Ramos (cell line): Measurements from ENCODE around the gene PCDH20.
"Not testable (repeated sequence)": the region's sequence is repeated elsewhere in the genome, so short reads cannot be mapped to it uniquely, and the experiment has no call there.

Source experiments
- in situ Hi-C: fragments of 300-500 bp; cut with MboI; formaldehyde crosslinking; loops from one replicate; pipeline ENCODE4 v1.14.3; 2022; ENCODE audit warnings: low sequenced_read_pairs; ENCODE audit not compliant: unreplicated experiment

The PCDH20 gene, protein sequence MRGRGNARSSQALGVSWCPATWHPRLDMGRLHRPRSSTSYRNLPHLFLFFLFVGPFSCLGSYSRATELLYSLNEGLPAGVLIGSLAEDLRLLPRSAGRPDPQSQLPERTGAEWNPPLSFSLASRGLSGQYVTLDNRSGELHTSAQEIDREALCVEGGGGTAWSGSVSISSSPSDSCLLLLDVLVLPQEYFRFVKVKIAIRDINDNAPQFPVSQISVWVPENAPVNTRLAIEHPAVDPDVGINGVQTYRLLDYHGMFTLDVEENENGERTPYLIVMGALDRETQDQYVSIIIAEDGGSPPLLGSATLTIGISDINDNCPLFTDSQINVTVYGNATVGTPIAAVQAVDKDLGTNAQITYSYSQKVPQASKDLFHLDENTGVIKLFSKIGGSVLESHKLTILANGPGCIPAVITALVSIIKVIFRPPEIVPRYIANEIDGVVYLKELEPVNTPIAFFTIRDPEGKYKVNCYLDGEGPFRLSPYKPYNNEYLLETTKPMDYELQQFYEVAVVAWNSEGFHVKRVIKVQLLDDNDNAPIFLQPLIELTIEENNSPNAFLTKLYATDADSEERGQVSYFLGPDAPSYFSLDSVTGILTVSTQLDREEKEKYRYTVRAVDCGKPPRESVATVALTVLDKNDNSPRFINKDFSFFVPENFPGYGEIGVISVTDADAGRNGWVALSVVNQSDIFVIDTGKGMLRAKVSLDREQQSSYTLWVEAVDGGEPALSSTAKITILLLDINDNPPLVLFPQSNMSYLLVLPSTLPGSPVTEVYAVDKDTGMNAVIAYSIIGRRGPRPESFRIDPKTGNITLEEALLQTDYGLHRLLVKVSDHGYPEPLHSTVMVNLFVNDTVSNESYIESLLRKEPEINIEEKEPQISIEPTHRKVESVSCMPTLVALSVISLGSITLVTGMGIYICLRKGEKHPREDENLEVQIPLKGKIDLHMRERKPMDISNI

DNA sequence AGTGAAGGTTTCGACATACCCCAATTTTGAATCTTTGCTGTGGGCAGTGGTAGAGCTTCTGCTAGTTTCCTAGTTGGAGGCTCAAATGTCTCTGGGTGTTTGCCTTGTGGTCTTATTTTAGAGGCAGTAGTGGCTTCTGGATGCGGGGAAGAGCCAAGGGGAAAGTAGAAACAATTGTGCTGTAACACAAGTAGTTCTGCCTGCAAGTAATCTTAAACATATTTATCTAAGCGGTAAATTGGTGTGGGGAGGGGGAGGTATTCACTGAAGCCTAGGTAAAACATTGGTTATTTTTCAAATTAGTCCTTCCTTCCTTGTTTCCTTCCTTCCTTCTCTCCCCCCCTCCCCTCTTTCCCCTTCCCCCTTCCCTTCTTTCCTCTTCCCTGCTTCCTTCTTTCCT is at the start of gene PCDH20:
Gene PCDH20, minus strand, starts transcription at position 101 of the 400 bp plus-strand sequence. CDS start 691 bp downstream, outside the sequence.
- in situ Hi-C loops, result no loop called here

DNA sequence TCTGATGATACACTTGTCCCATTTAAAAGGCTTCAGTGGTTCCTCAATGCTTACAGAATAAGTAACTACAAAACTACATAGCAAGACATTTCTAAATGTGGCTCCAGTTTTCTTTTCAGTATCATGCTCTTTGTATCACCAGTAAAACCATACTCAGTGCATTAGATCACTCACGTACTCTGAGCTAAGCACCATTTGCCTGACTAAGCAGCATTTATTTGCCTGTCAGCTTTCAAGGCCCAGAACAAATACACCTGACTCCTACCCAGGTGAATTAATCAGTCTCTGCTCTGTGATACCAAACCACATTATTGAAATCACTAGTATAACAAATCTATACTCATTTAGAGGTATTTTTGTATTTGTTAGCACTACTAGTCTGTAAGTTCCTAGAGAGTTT is 47.4 kb upstream of the PCDH20 start:
- in situ Hi-C loops, result no loop called here

DNA sequence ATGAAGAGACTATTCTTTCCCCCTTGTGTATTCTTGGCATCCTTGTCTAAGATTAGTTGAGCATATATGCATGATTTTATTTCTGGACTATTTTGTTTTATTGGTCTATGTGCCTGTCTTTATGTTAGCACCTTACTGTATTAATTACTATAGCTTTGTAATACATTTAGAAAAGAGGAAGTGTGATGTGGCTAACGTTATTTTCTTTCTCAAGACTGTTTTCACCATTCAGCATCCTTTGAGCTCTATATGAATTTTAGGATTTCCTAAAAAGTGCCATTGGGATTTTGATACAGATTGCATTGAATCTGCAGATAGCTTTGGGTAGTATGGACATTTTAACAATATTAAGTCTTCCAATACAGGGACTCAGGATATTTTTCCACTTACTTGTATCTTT is 37.5 kb upstream of the PCDH20 start:
- in situ Hi-C loops, result no loop called here

DNA sequence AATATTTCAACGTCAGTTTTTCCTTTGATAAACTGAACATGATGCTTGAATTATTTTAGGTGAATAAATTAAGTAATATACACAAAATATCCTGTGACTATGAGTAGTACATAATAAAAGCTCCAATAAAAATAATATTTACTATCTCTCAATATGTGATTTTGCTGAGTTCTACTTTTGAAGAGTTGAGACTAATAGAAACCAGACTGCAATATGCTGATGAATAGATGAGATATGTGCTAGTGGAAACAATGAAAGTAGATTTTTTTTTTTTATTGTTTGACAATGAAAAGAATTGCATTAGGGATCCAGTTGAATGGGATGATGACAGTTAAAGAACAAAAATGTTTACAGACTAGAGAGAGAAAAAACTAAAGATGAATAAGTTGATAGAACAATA is 16.4 kb upstream of the PCDH20 start:
- in situ Hi-C loops, result no loop called here

DNA sequence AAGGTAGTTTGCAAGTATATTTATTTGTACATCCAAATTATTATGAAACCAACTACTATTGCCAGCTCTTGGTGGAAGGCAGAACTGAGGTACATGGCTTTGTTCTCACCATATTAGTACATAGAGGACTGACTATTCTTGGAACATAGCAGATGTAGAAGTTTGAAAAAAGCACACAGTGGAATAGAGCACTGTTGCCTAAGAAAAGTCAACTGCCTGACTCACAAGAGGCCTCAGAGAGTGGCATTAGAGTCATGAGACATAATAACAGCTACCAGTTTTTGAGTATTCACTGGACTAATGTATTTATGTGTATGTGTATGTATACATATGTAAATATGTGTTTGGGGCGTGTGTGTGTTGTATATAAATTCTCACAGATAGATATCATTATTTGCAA is 8.3 kb upstream of the PCDH20 start:
- in situ Hi-C loops, result no loop called here

DNA sequence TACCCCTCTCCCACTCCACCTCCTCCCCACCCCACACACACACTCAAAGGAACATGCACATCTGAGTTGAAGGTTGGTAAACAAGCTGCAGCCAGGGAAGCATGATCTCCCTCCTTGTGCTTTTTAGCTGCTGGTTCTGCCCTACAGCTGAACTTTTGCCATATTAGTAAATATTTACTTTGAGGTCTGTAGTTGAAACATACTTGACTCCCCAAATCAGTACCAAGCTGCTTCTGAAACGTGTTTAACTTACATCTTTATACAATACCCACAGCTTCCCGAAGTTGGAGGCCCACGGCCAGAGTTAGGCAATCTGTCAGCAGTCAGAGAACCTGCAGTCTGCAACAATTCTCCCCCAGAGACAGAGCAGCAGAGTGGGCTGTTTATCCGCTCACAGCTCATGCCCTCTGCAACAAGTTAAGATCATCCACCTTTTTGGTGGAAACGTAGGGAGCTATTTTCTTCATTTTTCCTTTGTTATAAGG is 1.5 kb upstream of the PCDH20 start:
- in situ Hi-C loops, result no loop called here

DNA sequence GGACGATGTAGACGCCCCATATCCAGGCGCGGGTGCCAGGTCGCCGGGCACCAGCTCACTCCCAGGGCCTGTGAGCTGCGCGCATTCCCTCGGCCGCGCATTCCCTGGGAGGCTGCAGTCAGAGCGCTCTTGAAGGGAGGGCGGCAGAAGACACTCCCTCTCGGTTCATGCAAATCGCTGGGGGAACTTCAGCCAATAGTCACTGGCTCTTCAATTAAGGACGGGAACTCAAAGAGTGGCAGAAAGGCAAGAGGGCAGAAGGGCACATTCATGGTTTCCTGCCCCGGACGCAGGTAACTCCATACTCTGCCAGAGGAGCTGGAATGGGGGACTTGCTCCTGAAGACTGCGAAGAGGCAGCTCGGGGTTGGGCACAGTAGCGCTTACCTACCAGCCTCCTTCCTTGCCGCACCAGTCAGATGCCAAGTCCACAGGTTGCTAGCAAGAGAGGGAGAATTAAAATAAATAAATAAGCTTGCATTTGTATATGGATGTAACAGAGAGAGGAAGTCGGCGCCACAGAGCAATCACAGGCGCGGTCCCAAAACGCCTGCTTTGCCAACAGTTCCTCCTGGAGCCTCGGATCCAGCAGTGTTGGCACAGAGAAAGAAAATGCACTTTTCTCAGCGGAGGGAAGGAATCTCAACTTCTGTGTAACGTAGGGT is 459 bp downstream of the PCDH20 start:
- in situ Hi-C loops, result no loop called here

DNA sequence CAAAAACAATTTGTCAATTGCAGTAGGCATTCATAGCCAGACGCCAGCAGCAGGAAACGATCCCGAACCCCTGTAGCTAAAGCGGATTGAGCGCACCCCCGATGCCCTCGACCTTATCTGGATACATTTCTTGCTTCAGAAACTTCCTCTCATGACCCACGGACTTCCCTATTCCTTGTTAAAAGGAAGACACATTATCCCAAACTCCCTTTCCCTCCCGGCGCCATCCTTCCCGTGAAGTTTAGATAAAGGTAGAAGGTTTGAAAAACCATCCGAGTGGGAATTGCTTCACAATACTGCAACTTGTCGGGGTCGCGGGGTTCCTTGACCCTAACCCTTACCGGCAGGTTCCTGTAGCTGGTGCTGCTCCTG is 977 bp downstream of the PCDH20 start:
- in situ Hi-C loops, result no loop called here

DNA sequence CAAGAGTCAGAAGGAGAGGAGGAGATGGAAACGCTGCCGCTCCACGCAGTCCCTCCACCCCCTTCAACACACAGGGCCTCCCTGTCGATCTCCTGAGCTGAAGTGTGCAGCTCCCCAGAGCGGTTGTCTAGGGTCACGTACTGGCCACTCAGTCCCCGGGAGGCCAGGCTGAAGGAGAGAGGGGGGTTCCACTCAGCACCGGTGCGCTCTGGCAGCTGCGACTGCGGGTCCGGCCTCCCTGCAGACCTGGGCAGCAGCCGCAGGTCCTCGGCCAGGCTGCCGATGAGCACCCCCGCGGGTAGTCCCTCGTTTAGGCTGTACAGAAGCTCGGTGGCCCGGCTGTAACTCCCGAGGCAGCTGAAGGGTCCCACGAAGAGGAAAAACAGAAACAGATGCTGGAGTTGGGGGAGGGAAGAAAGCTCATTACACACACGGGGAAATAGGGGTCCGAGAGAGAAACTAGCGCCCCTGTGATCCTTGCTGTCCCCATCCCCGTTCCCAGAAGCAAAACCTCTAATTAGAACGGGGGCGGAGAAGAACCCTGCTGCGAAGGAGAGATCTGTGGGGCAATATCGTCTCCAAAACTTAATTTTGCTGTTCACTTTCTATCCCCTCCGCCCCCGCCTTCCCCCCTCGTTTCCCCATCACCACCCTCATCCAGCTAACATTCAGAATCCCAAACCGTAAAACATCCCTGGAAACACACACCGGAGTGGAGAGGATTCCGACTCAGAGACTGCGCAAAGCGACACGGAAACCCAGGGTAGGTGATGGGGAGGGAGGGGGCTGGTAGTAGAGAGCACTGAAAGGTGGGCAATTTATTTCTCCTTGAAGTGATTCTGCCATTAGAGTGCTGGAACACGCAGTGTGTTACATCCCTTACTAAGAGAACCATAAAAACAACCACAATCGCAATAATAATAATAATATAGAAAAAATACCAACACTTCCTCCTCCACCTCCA is 1.8 kb downstream of the PCDH20 start:
- in situ Hi-C loops, result no loop called here

DNA sequence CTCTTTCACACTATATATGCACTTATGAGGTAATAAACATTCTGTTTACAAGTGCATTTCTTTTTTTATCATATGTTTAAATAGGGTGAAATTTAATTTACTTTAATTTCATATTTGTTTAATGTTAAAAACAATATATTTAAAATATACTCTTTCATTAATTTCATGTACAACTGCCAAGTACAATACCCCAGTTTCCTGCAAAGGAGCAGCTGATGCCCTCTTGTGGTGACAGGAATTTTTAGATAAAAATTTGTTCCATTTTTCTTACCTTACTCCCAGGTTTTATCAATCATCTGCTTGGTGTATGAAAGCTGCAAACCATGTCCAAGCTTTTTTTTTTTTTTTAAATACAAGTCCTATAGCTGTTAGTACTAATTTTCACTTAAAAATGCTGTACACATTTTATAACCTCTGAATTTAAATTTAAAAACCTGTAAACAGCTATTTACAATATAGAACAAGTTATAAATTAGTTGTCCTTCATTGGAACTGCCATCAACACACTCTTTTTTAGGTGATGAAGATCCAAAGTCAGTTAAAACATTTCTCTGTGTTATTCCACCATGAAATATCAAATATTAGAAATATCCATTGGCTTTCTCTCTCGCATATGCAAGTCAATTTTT is 4.9 kb downstream of the PCDH20 start:
- in situ Hi-C loops, result no loop called here

DNA sequence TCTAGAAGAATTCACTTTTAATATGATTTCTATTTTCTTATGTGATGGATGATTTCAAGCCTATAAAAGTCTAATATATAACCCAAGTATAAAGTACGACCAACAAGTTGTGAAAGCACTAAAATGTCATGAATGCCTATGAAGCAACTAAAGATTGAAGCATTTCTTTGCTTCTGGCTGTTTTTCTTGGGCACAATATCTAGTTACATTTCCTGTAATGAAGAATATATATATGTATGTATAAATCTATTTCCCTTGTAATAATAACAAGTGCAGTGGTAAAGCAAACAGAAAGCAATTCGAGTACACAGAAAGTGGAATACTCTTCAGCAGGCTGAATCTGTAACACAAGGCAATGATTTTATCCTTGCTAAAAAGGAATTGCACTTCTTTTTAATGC is 5.4 kb downstream of the PCDH20 start:
- in situ Hi-C loops, result no loop called here

DNA sequence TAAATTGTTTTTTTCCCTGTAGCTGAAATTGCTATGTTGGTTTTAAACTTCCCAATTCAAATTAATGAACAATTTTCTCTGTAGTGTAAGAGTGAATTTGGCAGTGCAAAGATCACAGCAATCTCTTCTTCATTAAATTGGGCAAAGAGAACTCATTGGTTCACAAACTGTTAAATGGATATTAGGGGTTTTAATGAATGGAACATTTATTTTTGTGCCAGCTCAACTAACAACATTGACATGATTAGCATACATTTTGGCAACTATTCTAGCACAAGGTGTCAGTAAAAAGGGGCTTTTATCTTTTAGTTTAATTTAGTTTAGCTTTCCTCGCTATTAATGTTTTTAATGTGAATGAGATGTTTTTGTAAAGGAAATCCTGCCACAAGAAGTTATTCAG is 7.1 kb downstream of the PCDH20 start:
- in situ Hi-C loops, result no loop called here

DNA sequence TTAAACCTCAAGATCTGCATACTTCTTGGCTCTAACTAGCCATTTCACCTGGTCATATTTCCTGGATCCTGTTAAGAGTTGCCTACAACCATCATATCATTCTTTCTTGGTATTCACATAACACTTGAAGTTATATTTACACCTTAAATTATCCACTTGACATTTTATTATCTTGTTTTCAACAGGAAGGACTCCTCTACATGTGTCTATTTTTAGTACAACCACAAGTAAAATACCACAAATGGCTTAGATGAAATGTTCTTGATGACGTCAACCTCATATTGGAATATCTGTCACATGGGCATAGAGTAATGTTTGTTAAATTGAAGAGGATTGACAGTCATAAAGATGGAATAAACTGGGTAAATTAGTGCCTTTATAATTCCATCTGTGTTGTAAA is 9.4 kb downstream of the PCDH20 start:
- in situ Hi-C loops, result no loop called here

DNA sequence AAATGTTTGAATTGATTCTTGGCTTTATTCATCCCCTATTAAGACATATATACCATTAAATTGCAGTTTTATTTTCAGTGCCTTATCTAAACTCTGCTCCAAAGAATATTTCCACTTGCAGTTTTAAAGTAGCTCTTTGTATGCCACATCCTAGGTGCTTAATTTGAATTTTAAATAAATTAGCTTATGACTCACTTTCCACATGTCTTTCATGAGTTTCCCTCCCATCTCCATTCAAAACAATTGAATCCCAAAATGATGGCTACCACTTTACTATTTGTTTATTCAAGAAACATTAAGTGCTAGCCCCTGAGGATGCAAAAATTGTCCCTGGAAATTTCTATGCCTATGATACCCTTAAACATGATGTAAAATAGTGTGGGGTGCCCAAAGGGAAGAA is 19.5 kb downstream of the PCDH20 start:
- in situ Hi-C loops, result no loop called here

DNA sequence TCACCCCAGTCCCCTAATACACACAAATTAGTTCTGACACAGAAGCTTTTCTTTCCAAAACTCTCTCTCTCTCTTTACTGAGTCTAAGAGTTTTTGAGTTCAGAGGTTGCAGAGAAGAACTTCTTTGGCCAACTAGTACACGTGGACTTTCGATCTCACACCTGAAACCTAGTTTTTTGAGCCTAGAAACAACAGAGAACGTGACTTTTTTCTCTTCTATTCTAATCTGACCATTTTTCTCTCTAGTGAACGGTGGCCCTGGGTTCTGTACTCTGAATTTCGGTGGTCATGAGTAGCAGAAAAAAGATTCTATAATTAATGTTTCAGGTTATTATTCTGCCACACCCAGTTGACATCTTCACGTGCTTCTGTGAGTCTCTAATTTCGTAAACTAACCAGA is 24.2 kb downstream of the PCDH20 start:
- in situ Hi-C loops, result no loop called here

DNA sequence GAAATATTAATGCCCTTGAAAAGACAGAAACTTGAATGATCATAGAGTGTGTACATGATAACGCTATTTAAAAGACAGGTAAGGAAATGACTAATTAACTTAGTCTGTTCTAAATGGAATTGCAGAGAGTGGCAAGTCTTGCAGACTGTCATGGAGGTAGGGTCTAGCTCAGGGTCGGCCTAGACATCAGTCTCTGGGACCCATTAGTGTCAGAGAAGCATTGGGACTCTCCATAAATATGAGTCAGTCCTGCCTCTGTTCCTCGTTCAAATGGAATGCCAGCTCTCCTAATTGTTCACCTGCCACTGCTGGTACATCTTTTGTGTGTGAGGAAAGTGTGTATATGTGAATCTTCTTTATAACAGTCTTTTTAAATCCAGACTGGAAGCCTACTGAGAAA is 28.0 kb downstream of the PCDH20 start:
- in situ Hi-C loops, result no loop called here

DNA sequence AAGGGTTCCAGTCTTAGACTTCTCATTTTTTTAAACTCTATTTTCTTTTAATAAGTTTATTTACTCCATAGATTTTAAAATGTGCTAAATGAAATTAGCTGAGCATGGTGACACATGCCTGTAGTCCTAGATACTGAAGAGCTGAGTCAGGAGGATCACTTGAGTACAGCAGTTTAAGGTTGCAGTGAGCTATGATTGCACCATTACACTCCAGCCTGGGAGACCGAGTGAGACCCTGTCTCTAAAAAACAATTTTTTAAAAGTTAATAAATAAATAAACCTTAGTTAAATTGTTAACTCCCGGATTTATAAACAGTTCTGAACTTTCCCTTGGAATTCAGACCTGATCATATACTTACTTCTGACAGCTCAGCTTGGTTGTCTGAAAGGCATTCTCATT is 32.5 kb downstream of the PCDH20 start:
- in situ Hi-C loops, result no loop called here

DNA sequence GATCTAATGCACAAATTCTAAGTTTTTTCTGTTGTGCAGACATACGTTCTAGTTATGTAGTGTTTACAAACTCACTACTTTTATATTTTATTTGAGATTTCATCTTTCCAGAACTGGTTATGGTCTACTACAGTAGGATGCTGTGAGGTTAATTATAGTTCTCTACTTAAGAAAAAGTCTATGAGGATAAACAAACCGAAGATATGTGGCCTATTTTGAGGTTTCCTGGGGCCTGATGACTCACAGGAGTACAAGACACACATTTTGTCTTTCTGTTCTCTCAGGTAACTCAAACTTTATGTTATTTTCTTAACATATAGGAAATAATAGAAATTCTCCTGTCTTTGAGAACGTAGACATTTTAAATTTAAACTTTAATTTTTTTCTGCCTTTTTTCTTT is 45.1 kb downstream of the PCDH20 start:
- in situ Hi-C loops, result no loop called here

DNA sequence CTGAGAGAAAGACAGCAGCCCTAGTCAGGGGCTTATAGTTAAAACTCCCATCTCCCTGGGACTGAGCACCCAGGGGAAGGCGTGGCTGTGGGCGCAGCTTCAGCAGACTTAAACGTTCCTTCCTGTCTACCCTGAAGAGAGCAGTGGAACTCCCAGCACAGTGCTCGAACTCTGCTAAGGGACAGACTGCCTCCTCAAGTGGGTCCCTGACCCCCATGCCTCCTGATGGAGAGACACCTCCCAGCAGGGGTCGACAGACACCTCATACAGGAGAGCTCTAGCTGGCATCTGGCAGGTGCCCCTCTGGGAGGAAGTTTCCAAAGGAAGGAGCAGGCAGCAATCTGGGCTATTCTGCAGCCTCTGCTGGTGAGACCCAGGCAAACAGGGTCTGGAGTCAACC is 51.0 kb downstream of the PCDH20 start:
- in situ Hi-C loops, result not testable (repeated sequence)
